EH (cell line): ENCODE data around the gene FAM171A1.
"Not testable (repeated sequence)": the region's sequence is repeated elsewhere in the genome, so short reads cannot be mapped to it uniquely, and the experiment has no call there.

Source experiments
- DNase-seq: peaks from one replicate; pipeline ENCODE4 v3.0.0-alpha.2; 2015; ENCODE audit warnings: low read depth

Gene FAM171A1

GRCh38 chr10:15344256-15344875 lies 26.7 kb downstream of the FAM171A1 start:
- DNase-seq = no peak

DNA sequence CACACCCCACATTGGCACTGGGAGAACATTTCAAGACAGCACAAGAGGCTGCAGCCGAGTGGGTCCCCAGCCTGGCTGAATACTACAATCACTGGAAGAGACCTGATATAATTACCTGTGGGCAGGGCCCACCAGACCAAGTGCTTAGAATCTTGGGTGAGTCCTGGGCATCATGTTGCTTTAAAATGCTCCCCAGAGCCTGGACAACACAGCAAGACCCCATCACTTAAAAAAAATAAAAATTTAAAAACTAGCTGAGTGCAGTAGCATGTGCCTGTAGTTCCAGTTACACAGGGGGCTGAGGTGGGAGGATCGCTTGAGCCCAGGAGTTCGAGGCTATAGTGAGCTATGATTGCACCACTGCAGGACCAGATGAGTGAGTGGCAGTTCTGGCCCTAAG lies 28.1 kb downstream of the FAM171A1 start:
- no peak for DNase-seq

DNA sequence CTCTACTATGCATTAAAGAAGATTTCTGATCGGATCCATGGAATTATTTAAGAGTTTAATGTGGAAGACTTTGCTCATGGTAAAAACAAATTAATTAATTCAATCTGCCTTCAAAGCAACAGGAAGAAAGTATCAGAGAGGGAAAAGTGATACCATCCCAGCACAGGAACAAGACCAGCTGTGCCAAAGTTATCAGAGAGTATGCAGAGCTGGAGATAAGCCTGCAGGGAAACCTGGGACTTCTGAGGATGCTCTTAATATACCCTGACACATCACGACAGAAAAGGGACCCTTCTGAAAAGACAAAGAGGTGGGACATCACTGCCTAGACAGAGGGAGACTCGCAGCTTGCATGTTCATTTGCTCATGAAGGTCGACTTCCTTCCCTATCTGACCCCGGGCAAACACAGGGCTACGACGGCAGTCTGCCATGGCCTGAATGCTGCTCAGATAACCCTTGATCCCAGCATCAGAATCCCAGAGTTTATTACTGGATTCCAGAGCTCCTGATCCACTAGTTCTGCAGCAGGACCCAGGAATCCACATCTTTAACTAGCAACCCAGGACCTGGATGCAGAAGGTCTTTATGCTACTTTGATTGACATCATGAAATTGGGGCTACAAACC lies 29.5 kb downstream of the FAM171A1 start:
- DNase-seq = no peak

GRCh38 chr10:15339892-15340291 lies 31.2 kb downstream of the FAM171A1 start:
- peak; percentile 3 for DNase-seq

DNA sequence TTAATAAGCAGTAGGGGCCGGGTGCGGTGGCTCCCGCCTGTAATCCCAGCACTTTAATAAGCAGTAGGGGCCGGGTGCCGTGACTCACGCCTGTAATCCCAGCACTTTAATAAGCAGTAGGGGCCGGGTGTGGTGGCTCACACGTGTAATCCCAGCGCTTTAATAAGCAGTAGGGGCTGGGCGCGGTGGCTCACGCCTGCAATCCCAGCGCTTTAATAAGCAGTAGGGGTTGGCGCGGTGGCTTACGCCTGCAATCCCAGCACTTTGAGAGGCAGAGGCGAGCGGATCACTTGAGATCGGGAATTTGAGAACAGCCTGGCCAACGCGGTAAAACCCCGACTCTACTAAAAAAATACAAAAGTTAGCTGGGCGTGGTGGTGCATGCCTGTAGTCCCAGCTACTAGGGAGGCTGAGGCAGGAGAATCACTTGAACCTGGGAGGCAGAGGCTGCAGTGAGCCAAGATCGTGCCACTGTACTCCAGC lies 33.6 kb downstream of the FAM171A1 start:
- DNase-seq = not testable (repeated sequence)

DNA sequence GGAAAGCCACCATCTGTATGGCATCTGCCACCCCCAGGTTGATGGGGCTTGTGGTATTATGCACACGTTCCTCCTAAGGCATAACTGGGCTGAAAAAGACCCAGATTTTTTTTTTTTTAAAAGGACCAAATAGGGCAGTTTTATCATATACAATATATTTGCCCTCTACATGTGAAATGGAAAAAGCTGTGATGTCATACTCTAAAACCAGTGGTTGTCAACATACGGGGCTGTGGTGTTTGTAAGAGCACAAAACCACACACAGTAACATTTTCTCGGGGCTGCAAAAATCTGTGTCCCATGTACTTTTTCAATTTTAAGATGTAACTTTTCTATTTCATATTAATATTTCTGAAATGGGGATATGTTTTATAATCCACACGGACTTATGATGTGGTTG lies 34.9 kb downstream of the FAM171A1 start:
- DNase-seq = no peak

DNA sequence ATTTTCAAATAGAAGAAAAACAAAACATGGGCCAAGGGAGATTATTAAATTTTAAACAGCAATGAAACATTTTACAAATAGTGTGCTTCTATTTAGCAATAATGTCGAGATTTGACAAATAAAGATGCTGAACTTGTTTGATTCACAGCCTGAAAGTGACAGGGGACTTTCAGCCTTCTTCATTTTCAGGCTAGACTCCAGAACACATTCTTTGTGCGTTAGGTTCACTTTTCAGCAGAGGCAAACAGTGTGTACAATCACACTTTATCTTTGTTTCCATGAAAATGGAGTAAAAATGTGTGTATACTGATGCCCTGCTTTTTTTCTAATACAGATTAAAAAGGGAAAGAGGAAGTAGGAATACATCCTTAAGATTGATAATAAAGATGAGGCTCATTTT lies 35.6 kb downstream of the FAM171A1 start:
- no peak for DNase-seq

DNA sequence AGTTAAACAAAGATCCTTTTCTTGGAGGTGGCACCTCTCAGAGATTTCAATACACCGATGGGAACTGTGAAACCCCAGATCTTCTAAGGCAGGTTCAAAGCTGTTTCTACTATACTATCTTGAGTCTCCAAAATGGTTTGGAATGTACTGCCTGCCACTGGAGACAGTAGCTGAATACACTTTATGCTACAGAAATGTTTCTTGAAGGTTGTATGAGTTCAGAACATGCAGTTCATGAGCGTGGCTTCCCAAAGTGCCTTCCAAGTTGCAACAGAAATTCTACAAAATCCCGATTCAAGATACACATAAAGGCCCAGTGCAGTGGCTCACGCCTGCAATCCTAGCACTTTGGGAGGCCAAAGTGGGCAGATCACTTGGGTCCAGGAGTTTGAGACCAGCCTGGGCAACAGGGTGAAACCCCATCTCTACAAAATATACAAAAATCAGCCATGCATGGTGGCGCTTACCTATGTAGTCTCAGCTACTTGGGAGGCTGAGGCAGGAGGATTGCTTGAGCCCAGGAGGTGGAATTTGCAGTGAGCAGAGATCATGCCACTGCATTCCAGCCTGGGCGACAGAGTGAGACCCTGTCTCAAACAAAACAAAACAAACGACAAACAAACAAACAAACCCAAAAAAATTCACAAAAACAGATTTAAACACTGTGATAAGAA lies 36.3 kb downstream of the FAM171A1 start:
- no peak for DNase-seq

DNA sequence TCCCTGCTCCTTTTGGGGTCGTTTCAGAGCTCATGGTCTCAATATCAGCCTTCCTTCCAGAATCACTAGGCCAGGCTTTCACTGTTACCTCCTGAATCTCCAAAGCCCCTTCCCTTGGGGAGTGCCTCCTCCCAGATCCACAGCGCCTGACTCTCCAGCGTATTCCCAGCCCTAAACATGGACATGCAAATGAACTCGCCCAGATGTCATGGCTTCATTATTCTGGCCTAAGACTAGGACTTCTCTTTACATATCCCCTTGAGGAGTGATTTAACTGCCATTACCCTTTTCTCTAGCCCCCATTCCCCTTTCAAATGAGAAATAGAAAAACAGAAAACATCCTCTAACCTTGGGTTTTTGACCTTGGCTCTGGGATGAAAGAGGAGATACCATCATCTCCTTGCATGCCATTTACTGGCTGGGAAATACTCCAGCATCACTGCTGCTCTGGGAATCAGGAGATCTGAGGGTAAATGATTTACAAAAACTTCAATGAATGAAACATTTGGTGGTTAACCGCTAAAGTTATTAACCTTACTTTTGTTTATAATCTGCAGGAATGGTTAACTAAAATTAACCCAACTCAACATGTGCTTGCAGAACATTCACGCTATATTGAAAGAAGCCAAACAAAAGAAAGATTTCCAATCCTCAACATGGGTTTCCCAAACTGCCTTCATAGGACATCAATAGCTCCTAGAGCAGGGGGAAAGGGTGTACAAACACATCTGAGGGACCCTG lies 37.0 kb downstream of the FAM171A1 start:
- peak; percentile 55 for DNase-seq

- not testable (repeated sequence) for DNase-seq
These were observed 37.9 kb downstream of the FAM171A1 start for GRCh38 chr10:15333181-15333580.

- no peak for DNase-seq
These were observed 39.6 kb downstream of the FAM171A1 start for GRCh38 chr10:15331461-15331860.

GRCh38 chr10:15329437-15329836 lies 41.7 kb downstream of the FAM171A1 start:
- DNase-seq = no peak

DNA sequence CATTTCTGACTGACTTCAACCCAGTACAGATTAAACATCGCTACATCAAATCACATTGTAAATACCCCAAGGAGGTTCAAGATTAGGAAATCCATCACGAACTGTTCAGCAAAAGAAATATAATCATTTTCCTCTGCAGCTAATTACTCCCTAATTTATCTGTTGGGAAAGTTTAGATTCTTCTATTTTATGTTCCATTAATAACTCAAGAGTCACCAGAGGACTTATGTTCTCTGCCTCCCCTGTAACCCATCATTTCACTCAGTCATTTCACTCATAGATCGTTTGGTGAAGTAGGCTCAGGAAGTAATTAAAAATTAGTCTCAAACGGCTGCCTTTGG lies 45.2 kb downstream of the FAM171A1 start:
- DNase-seq = no peak

DNA sequence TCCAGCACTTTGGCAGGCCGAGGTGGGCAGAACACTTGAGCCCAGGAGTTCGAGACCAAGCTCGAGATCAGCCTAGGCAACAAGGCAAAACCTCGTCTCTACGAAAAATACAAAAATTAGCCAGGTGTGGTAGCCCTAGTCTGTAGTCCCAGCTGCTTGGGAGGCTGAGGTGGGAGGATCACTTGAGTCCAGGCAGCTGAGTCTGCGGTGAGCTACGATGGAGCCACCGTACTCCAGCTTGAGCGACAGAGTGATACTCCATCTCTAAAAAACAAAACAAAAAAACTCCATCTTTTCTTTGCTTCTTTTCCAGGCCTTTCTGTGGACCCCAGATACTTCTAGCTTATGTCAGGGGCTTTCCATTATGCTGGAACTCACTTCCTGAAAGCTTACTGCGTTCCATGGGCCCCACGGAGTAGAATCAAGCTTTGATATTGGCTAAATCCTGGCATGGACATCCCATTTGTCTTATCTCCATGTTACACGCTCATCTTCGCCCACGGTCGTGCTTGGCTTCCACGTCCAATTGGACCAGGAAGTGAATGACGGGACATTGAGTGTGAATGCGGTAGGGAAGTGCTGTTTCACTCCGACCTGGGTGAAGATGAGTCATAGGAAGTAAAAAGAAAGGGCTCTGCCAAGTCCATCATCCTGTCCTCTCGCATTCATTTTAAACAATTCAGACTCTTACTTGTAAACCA lies 45.7 kb downstream of the FAM171A1 start:
- DNase-seq = peak; percentile 73

DNA sequence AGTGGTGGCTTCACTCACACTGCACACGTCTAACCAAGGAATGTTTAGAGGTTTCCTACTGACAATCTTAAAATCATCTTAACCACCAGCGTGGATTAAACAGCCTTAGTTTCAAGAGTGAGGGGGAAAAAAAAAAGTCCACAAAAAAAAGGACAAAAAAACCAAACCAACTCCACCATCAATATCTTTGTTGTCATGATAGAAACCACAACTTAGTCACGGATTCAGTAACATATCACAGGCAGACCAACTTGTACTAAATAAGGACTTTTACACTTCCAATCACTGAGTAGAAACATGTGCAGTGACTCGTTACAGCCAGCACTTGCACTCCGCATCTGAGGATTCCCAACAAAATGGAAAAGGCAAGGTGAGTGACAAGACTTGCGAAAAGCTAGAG lies 46.5 kb downstream of the FAM171A1 start:
- peak; percentile 15 for DNase-seq

- DNase-seq = no peak
These were observed 47.0 kb downstream of the FAM171A1 start for GRCh38 chr10:15324113-15324512.

DNA sequence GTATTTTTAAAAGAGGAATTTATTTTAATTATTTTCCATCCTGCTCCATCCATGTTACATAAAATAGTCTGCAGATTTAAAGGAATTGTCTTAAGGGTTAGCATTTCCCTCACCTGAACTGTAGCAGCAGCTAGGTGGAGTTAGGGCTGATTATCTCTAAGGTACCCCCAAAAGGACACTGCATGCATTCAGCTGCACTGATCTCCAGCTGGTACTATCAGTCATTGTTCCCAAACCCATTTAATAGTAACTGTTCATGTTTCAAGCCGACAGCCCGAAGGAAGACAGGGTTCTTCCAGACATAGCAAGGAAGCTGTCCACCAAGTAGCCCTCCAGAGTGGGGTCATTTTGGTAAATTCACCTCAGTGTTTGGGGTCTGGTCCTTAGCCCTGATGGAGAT lies 48.7 kb downstream of the FAM171A1 start:
- no peak for DNase-seq

DNA sequence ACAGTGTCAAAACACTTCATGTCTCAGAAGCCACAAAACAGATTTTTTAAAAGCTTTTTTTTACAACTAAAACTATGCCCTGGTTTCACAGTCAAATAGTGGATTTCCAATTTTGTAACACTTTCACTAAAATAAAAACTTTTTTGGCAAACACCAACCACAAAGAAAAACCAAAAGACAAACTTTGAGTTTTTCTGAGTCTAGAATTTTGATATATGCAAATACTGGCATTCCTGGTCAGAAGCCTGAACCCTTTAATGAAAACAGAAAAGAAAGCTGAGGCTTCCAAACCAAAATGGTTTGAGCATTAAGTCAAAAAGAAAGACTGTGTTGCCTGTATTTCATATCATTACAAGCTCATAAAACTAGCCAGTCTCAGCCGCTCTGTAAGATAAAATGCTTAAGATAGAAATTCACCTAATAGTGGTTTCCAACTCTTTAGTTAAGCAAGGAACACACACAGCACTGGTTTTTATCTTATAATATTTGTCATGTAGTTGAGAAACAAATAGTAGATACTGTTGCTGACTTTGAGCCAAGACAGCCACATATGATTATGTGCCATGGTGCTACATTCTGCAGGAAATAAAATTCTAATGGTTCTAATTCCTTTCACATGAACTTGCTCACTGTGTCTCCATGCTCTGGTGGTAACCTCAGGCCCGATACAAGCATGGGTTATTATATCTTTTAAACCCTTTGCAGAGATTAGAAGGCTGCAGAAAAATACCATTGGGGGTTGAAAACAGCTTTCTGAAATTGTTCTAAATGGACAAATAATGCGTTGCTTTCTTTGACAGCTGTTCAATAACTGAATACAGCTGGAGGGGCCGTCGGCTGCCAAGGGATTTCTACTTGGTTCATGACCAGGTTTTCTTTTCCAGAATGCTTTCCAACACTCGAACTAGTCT lies 49.4 kb downstream of the FAM171A1 start:
- DNase-seq = peak; percentile 70

GRCh38 chr10:15320522-15321203 lies 50.4 kb downstream of the FAM171A1 start:
- peak; percentile 74 for DNase-seq

- no peak for DNase-seq
These were observed 51.0 kb downstream of the FAM171A1 start for GRCh38 chr10:15320118-15320517.
